GM21423 (cell line): Measurements from ENCODE around the gene HAND2.

Source experiments
- ATAC-seq: cut with Tn5 transposase; IDR thresholded peaks from one replicate; pipeline ENCODE4 v1.9.1; 2021; ENCODE audit warnings: mild to moderate bottlenecking, moderate library complexity; ENCODE audit not compliant: unreplicated experiment

The HAND2 gene

DNA sequence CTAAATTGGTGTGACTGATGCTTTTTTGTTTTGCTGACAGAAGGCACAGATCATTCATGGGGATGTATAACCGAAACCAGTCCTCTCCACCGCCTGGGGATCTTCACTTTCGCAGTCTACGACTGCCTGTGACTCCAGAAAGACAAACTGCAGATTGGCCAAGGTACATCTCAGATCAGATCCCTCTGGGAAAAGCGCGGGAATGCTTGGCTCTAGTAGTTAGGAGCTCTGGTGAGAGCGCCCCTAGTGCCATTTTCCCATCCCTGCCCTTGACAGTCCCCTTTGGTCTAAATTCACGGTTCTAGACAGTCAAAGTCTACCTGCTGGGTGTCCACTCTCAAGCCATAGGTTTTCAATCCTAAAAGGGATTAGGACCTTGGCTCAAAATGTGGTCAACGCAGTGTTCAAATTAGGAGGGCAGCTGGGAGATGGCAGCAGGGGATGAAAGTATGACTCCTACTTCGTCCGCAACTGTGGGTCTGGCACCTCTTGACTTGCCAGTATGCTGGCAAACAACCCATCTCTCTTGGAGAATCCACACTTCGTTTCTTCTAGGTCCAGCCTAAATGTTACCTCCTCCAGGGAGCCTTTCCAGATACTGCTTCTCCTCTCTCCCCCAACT is 6.9 kb upstream of the HAND2 start:
- no peak for ATAC-seq

DNA sequence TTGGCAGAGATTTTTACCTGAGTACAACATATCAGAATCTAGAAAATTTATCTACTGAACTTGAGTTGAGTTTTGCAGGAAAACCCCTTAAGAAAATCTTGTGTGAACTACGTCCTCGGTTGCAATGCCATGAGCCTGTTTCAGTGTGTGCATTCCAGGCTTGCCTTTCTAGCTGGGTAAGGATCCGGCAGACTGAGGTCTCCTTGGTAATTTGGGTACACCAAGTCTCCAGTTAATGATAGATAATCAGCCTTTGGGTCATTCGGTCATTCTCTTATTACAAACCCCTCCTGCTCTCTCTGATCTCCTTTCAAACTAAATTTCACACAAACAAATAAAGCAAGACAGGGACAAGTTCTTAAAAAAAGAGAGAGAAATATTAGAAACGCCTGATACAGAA is 5.9 kb upstream of the HAND2 start:
- no peak for ATAC-seq

DNA sequence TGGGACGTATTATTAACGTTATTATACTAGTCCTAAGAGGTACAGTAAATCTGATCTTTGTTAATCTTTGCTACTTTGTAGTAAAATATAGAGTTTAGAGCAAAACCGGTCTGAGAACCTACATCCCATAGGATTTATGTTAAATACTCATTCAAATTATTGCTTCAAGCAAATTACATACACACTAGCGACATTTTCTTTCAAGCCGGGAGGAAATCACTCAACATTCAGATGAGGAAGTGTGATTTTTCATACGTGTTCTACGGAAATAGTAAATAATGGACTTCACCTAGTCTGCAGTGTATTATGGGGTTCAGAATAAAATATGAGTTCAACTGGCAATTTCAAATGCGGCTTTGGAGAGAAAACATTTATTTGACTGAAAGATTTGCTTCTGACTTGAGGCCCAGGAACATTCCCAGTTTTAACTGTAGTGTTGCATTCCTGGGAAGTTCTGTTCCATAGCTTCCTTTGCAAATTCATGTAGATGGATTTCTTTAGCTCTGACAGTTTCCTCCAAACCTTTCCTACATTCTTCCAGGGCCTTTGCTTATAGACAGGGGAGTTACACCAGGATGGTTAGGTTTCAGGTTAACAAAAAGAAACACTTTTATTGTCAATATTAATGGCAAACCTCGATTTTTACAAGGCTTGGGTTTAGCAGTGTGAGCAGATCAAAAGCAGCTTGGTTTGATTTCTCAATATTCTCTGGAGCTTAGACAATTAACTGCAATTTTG is 5.3 kb upstream of the HAND2 start:
- ATAC-seq, result no peak

DNA sequence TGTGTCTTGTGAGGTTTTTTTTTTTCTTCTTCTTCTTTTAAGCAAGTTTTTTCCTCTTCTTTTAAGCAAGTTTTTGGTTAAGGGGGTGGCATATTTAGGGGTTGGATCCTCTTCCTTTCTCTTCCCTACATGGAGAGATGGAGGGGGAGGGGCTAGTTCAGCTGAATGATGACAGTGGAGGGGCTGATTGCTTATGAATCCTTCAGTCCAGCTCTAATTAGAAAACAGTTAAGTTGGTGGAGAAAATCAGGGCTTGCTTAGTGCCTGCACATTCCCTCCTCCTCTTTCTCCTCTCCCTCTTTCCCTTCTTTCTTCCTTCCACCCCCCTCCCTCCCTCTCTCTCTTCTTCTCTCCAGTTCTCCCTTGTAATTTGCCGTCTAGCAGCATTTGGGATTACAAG is 4.4 kb upstream of the HAND2 start:
- ATAC-seq, result no peak

DNA sequence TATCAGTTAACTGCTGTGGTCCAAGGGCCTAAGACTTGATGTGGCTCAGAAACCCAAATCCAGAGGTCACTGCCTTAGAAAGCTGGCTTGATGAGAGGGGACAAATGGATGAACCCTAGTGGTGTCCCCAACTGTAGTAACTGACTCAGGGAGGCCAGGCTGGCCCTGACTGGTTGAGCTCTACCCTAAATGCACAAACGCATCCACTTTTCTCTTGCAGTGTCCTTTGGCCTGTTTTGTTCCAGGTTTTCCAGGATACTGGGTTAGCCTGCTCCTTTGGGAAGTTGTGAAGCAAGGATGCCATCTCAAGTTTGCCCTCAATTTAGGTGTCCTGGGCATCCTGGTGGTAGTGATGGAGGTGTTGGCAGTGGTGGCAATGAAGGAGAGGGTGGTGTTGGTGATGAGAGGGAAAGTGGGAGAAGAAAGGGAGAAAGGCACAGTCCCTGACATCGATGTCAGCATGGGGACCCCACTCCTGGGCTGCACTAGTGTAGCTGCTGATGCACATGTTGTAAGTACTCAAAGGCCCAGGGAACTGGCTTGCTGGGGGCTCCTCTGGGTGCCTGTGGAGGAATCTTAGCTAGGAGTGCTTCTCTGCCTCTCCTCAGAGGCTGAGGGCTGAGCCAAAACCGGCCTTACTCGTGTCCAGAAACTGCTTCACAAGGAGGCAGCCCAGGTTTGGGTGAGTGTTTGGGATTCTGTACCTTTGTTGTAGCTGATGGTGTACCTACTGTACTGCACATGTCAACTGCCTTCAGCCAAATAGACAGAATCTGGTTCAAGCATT is 2.9 kb upstream of the HAND2 start:
- ATAC-seq, result no peak

DNA sequence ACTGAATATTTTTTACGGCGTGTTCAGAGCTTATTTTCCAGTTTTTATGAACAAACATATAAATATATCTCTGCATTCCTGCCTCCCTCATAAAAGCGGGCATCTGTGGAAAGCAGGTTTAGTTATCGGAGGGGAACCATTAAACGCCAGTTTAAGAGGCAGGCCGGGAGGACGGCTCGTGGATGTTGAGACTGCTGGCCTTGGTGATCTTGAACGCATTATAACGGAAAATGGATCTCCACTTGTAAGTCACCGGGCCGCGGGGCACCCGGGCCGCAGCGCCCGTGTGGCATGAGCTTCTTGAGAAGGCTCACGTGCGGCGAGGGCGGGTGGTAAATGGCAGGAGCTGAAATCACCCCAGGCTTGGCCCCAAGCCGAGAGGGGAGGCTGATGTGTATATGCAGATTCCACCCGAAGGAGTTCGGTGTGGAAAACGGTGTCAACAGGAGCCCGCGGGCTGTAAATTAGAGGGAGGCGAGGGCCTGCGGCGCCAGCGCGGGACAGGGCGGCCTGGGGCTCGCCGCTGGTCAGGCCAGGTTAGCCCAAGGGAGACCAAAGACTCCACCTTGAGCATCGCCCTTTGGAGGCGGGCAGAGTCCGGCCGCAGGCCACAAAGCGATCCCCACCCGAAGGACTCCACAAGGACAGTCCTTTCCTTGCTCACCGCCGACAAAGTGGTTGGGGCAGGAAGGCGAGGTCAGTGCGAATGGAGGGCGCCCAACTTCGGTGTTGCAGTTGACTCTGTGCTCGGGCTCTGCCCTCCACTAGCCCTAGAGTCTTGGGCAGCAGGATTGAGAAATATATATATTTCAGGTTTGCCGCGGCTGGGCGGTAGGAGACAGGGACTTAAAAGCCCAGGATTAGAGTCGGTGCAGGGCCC is 1.3 kb upstream of the HAND2 start:
- no peak for ATAC-seq

DNA sequence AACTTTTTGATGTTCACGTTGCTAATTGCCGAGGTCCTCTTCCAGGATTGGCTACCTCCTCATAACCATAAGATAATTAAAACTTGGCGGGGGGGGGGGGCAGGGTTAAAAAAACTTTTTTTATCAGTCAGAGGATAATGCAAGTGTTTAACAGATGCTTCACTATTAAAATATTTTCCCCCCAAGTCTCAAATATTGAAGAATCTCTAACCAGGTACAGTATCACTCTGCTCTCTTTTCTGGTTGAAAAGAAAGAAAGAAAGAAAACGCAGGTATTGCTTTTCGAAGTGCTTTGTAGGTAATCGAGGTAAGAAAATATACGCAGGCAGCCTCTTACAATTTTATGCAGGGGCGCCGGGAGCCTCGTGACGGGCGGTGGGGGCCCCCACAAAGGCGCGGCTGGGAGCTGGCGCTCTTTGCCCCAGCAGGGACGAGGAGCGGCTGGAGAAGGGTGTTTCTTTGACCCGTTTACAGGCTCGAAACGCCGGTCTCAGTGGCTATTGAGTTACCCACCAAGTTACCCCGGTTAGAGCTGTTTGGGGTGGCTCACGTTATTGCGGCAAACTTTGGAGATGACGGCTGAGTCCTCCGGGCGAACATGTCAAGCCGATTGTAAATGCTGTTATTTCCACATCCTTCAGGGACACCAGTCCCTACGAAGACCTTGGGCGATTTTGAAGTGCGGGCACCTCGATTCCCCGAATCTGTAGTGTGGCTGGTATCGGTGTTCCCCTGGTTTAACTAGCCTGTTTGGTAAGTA is 477 bp upstream of the HAND2 start:
- no peak for ATAC-seq

DNA sequence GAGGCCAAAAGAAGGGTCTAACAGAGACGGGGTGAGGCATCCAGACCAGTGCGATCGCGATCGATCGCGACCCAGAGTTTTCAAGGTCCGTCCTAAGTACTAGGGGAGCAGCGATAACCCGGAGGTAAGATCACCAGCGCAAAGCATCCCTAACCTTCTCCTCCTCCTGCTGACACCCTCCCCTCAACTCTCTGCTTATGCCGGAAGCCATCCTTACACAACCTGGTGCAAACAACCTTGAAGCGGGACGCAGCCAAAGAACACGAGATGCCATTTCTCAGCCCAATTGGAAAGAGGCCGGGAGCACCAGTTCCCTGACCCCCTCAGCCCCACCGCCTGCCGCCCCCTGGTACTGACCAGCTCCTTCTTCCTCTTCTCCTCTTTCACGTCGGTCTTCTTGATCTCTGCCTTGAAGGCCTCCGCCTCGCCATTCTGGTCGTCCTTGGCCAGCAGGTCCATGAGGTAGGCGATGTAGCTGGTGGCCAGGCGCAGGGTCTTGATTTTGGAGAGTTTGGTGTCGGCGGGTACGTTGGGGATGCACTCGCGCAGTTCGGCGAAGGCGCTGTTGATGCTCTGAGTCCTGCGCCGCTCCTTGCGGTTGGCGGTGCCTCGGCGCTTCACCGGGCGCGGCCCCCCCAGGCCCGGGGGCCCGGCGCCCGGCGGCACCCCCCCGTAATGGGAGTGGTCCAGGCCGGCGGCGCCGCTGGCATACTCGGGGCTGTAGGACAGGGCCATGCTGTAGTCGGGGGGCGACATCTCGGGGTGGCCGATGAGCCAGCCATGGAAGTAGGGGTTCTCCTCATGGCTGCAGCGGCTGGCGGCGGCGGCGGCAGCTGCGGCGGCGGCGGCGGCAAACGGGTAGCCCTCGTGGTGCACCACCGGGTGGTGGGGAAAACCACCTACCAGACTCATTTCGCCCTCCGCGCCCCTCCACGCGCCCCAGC is 1.4 kb downstream of the HAND2 start:
- ATAC-seq, result no peak

DNA sequence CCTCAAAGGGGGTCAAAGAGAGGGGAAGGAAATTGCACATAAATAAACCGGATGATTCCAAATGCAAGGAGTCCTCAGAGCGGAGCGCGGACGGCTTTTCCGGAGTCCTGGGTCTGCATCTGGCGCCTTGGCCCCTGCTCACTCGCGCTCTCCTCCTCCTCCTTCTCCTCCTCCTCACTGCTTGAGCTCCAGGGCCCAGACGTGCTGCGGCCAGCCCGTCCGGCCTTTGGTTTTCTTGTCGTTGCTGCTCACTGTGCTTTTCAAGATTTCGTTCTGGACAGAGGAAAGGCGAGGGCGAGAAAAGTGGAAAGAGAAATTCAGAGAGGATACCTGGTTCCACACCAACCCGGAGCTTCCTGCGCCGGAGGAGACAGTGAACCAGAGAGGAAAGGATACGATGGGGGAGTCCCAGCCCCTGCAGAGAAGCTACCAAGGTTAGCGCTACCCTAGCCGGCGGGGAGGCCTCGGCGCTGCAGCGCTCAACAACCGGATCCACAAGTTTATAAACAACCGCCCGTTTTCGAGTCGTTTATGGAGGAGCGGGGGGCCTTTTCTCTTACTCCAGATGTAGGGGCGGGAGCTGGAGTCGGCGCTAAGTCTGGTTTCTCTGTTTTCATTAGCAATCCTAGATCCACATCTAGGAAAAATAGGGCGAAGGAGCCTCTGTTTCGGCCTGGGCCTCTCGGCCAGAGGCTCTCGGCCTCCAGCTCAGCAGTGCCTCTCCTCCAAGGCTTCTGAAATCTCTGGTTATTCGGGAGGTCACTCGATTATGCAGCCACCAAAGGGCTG is 2.7 kb downstream of the HAND2 start:
- ATAC-seq, result no peak

DNA sequence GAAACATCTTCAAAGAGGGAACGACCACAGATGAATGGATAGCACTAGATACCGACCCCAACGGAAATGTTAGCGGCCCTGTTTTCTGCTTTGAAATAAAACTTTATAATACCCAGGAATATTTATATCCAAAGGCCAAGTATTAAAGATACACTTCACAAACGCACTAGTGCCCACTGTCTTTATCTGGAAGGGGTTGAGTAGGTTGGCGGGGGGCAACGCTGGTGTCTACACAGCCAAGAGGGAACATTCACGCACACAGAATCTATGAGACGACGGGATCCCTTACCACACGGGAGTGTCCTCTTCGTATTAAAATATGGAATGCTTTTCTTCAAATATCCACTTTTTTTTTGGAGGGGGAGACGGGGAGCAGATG is 3.3 kb downstream of the HAND2 start:
- ATAC-seq, result no peak

DNA sequence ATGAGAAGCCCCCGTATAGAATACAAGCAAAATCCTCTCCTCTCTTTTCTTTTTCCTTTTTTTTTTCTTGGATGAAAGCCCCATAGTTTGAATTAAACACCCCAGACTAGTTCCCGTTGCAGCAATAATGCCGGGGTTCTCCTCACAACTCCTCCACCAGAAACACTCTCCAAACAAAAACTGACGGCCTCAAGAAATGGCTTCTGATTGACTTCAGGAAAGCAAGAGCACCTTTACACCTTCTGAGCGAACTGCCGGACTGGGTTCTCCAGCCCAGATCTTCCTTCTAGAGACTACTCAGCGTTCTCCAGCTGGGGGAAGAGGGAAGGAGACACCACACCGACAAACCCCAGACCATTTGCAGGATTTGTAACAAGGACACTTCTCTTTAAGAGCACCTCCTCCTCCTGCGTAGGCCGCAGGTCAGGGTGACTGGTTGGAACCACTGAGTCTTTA is 4.0 kb downstream of the HAND2 start:
- ATAC-seq, result no peak

DNA sequence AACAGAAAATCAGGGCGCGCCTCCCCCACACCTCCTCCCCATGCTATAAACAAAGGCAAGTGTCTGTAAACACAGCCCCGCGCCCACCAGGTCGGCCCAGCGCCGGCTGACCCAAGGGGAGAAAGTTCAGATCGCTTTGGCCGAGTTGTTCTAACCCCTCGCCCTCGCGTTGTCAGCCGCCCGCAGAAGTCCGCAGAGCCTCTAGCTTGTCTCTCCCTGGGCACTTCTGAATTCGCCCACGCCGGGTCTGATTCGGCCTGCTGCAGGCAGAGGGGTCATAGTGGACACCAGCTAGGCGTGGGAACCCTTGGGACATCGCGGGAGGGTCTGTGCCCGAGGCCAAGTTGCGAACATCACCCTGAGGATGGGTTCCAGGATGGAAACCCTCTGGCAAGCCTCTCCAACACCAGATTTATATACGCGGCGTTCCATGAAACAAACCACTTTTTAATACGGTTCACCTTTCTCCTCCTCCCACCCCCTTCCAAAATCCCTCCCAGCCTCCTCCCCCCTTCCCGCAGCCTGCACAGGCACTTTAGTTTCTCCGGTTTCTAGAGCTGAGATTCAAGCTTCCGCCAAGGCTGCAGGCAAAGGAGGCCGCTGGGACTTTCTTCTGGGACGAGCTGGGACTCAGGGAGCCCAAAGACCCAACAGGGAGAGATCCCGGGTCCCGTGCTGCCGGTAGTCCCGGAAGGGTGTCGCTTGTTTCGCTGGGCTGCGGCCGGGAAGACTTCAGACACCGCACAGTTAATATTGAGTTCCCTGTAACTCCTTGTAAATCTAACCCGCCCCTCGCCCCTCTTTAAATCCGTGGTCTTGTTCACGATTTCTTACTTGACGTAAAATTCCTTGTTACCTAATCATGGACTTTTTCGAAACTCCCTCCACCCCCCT is 4.7 kb downstream of the HAND2 start:
- no peak for ATAC-seq

DNA sequence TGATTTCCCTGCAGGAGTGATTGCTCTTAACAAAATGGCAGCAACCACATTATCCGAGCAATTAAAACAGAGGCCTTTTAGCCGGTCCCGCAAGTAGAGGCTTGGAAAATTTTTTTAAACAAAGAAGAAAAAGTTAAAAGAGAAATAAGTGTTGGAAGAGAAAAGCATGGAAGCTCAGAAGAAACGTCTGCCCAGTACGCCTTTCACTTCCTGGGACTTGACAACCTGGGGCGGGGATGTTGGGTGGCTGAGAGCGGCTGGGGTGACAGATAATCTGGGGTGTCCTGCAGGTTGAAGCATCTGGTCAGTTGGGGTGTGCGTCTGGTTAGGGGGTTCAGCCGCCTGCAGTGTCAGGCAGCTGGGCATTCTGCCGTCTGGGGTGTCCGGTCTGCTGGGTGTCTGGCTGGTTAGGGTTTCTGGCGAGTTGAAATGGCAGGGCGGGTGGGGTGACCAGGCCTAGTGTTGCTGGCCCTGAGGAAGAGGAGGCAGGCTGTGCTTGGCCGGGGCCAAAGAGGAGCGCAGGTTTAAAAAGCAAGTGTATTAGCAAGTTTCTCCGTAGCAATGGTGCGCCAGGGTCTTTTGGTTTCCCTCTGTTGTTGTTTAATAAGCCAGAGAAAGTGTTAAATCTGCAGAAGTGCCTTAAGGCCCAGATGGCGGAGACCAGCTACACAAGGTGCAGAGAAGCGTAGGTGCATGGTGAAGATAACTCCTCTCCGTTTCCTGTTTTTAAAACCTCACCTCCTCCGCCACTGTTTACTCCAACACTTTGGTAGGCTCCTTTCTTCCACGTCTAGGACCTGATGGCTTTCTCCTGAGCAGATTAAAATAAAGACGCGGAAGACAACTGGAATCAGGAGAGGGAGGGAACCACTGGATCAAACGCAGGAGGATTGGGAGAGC is 5.6 kb downstream of the HAND2 start:
- no peak for ATAC-seq

DNA sequence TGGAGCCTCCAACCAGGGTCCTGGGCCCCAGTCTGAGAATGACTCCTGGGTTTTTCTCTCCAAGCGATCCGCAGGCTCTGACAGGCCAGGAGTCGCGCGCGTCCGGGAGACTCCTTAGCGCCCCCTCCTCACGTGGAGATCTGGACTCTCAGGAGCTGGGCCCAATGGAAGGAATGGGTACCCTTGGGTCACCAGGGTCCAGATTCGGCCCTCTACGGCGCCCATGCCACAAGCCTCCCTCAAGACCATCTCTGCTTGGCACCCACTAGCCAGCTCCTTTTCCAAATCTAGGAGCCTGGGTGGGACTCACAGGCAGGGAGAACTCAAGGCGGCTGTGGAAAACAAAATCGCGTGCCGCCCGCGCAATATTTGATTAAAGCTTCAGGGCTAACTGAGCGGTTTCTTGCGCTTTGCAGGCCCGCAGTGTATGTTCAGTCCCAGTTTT is 7.1 kb downstream of the HAND2 start:
- ATAC-seq, result no peak

DNA sequence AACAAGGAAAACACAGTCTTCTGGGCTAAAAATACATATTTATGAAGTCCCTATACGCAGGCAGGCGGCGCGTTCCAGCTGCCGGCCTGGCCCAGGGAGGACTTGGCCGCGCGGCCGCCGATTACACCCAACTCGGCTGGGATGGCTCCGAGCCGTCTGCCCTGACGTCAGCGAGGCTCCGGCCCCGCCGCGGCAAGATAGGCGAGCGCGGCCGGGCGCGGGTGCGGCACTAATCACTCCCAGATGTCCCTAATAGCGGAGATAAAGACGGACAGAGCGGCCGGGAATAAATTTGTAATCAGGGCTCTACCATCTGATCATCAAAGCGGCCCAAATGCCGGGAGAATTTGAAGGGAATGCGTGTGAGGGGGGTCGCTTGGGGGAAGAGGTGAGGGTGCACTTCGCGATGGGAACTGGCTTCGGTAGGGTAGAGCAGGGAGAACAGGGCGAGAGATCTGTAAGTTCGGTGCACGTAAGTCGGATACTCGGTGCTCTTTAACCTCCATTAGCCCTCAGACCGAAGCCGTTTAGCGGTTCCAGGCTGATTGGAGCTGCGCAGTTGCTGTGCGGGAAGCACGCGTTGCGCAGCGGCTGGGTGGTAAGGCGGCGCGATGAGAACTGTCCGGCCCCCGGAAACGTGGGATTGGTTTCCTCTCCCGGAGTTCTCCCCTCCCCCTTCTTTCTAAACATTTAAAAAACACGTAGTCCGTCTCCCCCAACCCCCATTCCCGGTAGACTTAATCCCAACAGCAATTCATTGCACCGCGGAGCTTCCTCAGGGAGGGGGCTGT is 7.7 kb downstream of the HAND2 start:
- no peak for ATAC-seq
